Daoy (cell line): ENCODE results near the gene WHAMM. TPM values are rescaled to one million over a fixed set of nuclear protein-coding genes. Genes with fewer than 3 reads are reported as not detected.
"Not testable (repeated sequence)": the region's sequence is repeated elsewhere in the genome, so short reads cannot be mapped to it uniquely, and the experiment has no call there.

Source experiments
- DNase-seq: peaks from one replicate; pipeline ENCODE4 v3.0.0-alpha.2; 2015; ENCODE audit warnings: low read depth
- total RNA-seq: library from RNA; depleted of rRNA; stranded (reverse); fragments of >200 nt; shearing (Covaris generic); gene quantifications from 2 replicates; pipeline ENCODE4 v1.2.3, GENCODE V29; 2014; rRNA removed

The WHAMM gene
- total RNA-seq: 2.5 and 3.2 TPM in 2 replicates

DNA sequence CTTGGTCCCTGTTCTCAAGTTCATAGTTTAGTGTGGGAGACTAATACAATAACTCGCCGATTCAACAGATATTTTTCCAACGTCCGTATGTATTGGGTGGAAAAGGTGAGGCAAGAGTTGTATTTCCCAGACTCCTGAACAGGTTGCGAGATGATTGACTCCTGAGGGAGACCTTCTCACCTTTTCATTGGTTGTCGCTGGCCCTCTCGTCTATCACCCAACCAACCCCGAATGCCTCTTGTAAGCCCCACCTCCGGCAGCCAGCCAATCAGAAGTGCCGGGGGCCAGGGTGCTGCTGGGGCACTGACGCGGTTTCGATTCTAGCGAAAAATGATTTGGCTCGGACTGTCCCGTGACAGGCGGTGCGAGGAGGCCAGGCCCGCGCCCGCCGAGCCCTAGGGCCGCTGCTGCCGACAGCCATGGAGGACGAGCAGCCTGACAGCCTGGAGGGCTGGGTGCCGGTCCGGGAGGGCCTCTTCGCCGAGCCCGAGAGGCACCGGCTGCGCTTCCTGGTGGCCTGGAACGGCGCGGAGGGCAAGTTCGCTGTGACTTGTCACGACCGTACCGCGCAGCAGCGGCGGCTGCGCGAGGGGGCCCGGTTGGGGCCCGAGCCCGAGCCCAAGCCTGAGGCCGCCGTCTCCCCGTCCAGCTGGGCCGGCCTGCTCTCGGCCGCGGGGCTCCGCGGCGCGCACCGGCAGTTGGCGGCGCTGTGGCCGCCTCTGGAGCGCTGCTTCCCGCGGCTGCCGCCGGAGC, at the start of gene WHAMM:
Gene WHAMM, plus strand, starts transcription at position 321 of the 753 bp plus-strand sequence. Its CDS starts 99 bp downstream, at position 420.
- peak; percentile 98 for DNase-seq

- DNase-seq: no peak
These were observed 45.9 kb upstream of the WHAMM start for GRCh38 chr15:82763361-82764116.

- DNase-seq: no peak
These were observed 45.3 kb upstream of the WHAMM start for GRCh38 chr15:82764117-82764490.

DNA sequence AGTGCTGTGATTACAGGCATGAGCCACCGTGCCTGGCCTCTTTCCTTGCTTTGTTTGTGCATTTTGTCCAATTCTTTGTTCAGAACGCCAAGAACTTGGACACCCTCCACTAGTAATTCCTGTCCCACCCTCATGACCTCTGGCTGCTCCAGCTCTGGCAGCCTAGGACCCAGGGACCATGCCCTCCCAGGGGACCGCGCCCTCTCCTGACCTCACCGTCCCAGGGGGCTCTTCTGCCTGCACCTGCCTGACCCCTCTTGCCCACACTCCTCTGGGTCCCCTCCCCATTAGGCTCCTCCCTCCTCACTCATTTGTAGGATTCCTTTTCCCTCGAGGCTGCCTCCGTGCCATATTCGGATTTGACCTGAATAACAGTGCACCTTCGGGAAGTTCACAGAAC, 44.7 kb upstream of the WHAMM start:
- no peak for DNase-seq

GRCh38 chr15:82766201-82766600, 43.2 kb upstream of the WHAMM start:
- DNase-seq: not testable (repeated sequence)

GRCh38 chr15:82767163-82767829, 42.1 kb upstream of the WHAMM start:
- no peak for DNase-seq

DNA sequence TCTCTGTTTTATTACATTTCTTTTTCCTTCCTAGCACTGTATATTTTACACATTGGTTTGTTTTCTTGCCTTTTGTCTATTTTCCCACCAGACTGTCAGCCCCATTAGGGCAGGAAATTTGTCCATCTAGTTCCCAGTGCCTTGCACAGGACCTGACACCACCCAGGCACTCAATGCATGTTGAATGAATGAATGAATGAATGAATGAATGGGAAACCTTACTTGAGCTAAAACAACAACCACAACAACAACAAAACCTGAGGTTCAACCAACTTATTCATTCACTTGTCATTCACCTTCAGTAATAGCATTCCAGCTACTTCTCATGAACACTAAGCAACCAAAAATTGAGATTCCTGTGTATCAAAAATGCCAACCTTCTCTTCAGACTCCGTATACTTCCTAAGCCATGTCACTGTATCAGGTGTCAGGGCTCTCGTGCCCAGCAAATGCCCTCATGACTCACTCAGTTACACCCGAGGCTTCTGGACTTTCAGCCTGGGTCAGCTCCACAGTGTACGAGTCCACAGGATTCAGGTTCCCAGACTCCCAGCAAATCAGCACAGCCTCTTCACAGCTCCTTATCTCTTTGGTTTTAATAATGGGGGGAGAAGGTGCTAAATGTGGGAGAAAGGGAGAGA, 40.9 kb upstream of the WHAMM start:
- DNase-seq: peak; percentile 15

DNA sequence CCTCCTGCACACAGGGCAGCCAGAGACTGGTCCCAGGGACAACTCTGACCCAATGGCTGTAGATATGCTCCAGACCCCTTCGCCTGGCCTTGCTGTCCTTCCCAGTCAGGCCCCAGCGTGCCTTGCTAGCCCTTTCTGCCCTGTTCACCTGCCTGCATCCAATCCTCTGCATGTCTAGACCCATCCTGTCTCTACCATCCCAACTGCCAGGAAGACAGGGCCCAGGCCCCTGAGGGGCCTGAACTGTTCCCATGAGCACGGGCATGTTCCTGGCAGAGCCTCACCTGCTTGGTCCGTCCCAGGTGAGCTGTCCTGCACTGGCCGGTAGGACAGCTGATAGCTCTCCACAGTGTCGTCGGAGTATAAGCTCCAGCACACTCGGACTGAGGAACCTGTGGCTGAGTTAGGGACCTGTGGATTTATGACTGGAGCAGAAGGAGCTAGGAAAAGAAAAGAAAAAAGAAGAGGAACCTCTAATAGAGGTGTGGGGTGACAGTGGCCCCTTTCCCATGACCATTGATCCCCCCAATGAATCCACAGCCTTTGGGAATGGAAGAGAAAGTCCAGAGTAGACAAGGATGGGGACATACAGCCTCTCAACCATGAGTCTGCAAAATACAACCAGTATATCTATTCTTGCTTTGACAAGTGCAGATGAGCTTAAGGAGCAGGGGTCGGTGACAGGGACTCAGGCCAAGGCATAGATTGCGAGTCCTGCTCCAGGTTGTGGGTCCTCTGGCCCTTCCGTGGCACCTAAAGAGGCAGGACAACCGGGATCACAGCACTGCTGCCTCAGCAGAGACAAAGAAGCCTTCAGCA, 37.4 kb upstream of the WHAMM start:
- no peak for DNase-seq

- no peak for DNase-seq
These were observed 34.9 kb upstream of the WHAMM start for GRCh38 chr15:82774496-82774895.

GRCh38 chr15:82778755-82779154, 30.7 kb upstream of the WHAMM start:
- DNase-seq: no peak

GRCh38 chr15:82781349-82781748, 28.1 kb upstream of the WHAMM start:
- no peak for DNase-seq

DNA sequence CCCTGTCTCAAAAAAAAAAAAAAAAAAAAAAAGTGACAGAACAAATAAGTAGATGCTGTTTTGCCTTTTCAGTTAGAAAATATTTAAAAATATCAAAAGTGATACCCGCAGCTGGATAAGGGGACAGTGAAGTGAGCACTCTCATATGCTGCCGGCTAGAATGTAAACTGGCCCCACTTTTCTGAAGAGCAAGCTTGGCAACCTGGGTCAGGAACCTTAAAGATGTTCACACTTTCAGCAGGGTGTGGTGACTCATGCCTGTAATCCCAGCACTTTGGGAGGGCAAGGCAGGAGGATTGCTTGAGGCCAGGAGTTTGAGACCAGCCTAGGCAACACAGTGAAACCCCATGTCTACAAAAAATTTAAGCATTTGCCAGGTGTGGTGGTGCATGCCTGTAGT, 20.9 kb upstream of the WHAMM start:
- DNase-seq: no peak

DNA sequence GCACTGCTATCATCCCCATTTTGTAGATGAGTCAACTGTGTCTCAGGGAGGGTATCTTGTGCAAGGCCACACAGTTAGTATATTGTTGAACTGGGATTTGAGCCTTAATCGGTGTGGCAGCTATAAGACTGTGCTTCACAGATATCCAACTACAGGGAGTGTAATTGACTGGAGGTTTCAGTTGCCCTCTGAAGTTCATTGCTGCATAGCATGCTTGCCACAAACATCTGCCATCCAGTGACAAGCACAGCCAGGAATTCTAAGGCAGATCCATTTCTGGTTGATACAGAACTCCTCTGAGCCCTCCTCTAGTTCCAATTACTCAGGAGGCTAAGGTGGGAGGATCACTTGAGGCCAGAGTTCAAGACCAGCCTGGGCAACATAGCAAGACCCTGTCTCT, 19.9 kb upstream of the WHAMM start:
- DNase-seq: no peak

- DNase-seq: no peak
These were observed 19.1 kb upstream of the WHAMM start for GRCh38 chr15:82790321-82790720.

GRCh38 chr15:82792068-82792467, 17.4 kb upstream of the WHAMM start:
- no peak for DNase-seq

GRCh38 chr15:82793737-82794136, 15.7 kb upstream of the WHAMM start:
- DNase-seq: no peak

- no peak for DNase-seq
These were observed 11.3 kb upstream of the WHAMM start for GRCh38 chr15:82798104-82798503.

DNA sequence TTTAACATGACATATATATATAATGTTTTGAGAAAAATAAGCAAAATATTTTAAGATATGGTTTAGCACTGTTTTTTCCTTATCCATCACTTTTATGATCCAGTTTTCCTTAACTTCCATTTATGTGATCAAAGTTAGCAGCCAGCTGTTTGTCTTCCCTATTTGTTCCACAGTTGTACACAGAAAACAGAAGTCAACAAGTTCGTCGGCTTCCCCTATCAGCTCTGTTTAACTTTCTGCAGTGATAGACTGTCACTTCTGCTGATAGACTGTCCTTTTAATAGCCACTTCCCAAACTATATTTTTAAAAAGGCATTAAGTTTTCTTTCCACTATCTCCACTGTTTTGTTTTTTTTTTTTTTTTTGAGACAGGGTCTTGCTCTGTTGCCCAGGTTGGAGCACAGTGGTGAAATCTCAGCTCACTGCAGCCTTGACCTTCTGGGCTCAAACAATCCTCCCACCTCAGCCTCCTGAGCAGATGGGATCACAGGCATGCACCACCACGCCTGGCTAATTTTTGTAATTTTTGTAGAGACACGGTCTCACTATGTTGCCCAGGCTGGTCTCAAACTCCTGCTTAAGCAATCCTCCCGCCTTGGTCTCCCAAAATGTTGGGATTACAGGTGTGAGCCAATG, 10.8 kb upstream of the WHAMM start:
- DNase-seq: no peak

GRCh38 chr15:82799183-82799841, 10.1 kb upstream of the WHAMM start:
- no peak for DNase-seq

DNA sequence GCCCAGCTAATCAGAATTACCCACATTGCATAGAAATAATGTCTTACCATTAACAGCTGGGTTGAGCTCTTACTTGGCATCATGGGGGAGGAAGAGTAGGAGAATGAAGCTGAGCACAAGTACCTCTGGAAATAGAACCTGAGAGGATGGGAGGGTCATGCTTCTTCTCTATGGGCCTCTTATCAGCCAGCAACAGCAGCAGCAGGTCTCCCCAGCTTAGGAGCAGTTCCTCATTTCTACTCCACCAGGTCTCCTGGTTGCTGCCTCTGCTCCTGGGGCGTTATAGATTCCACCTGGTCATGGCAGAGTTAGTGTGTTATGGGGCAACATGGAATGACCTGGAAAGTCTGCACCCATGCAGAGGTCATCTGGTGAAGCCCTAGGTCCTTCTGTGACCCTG, 6.9 kb upstream of the WHAMM start:
- no peak for DNase-seq
